Endometrium (tissue), 2 donors: ENCODE measurements around the gene EPN2.

Source experiments
- FAIRE-seq: peaks from 2 replicates; lab custom pipeline; 2012; peaks lifted over from hg19 to GRCh38; lab: Jason Lieb, UNC
- donor health status: control.
- donor health status: control.

EPN2 gene

DNA sequence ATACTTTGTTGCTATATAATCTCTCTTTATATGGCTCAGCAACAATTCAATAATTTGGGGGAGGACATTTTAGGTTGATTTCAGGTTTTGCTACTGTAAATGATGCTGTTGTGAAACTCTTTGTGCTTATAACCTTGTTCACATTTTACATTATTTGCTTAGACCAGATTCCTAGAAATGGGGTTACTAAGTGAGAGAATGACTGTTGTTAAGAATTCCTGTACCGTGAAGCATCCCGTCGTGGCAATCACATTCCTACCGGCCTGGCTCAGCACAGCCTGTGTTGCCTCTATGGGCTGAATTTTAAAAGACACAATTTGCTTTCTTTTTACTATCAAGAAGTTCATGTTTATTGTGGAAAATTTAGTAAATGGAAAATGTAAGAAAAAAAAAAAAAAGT is 94.0 kb downstream of the EPN2 start:
- FAIRE-seq, result no peak

DNA sequence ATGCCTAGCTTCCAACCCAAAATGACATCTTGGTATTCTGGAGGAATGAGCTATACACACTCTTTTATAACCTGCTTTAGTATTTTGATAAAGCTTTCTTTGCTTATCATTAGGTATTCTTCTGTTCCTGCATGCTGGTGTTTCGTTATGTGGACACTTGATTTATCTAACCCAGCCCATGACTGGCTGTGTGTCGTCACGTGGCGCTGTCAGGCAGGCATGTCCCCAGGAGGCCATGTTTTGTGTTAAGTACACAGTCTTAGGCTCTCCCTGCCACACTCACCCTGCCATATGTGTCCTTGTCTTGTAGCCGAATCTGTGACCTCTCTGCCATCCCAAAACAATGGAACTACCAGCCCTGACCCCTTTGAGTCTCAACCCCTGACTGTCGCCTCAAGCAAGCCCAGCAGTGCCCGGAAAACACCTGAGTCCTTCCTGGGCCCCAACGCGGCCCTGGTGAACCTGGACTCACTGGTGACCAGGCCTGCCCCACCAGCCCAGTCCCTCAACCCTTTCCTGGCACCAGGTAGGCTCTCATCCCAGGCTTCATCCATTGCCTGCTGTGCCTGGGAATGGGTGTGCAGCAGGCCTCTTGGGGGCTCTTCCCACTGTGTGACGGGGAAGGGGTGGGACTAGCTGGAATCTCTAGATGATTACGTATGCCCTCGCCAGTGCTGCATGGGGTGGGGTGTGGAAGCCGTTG is 94.5 kb downstream of the EPN2 start:
- FAIRE-seq, result no peak

DNA sequence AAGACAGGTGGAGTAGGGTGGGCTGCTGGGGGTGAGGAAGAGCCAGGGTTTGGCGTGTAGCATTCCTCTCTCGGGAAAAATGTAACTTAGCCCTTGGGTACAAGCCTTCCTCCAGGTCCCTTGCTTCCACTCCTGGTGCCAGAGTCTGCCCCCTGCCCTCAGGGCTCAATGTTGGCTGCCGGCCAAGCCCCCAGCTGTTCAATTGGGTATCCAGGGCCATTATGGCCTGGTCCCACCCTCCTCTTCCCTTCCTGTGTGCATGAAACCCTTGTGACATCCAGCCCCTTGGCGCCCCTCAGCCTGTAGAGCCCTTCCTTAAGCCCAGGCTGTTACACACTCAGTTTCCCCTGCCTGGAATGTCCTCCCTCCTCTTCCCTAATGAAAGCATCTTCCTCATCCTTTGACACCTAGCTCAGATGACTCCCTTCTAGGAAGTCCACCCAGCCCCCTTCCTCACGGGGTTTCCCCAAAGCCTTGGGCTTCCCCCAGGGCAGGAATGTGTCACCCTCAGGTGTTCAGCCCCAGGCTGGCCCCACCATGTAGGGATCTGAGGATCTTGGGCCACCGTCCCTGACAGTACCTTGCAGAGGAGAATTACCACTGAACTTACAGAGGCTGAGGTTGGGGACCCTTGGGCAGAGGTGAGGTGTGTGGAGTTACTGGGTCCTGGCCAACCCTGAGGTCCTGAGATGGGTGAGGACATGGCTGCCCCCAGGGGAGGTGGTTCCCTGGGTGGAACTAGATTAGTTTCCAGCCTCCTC is 95.4 kb downstream of the EPN2 start:
- FAIRE-seq, result no peak

DNA sequence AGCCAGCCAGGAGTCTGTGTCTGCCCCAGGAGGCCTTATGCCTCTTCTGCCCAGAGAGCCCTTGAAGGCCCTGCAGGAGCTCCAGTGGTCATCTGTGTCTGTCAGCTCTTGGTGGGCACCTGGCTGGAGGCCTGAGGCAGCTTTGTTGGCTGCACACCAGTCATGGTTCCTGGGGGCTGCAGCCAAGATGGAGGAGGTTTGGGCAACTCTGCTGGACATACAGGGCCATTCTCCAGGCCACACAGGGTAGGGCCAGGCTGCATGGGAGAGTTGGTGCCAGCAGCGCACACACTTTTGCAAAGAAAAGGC is 95.9 kb downstream of the EPN2 start:
- FAIRE-seq, result no peak

DNA sequence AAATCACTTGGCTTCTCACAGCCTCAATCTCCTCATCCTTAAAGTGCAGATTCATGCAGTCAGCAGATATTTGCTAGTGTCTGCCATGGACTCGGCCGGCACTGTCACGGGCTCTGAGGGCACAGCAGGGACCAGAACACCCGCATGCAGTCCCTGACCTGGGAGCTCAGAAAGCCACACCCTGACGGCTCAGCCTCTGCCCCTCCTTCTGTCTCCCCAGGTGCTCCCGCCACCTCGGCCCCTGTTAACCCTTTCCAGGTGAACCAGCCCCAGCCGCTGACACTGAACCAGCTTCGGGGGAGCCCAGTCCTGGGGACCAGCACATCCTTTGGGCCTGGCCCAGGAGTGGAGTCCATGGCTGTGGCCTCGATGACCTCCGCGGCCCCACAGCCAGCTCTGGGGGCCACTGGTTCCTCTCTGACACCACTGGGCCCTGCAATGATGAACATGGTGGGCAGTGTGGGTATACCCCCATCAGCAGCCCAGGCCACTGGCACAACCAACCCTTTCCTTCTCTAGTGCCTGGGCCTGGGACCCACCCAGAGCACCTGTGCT is 96.6 kb downstream of the EPN2 start:
- no peak for FAIRE-seq

DNA sequence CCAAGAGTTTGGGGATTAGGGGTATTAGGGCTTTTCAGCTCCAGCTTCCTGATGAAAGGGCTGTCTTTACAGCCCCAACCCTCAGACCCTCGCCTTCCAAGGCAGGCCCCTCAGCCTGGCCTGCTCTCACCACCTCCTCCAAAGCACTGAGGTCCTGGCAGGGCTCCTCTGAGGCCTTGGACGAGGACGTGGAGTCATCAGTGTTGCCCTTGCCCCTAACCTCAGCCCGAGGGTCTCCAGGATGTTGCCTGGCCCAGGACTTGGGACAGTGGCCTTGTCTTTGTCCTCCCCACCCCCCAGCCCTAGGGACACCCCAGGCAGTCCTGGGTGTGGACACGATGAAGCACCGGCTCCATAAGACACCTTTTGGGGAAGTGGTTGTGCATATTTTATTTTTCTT is 97.2 kb downstream of the EPN2 start:
- no peak for FAIRE-seq

DNA sequence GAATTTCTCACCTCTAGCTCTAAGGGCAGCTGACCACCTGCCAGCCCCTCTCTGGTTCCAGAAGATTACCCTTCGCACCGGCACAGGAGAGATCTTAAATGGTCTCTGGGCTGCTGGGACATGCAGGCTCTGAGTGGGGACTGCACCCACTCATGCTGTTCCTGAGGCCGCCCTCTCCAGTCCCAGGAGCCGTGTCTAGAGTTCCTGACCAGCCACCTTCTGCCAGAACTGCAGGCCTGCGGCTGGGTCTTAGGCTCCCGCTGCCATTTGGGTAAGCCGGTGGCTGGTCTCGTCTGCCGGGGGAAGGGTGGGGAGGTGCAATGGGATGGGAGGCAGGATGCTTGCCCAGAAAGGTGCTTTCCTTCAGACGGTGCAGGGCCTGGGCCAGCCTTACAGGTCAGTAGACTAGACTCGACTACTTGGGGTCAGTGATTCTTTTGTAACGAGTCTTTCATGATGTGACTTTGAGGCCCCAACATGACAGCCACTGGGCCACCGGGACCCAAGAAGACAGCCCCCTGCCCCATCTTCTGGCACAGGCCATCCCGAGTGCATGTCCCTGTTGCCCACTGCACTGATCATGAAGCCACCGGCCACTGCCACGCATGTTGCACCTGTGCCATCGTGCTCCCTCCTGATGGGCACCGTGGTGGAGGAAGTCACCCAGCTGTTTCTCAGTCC is 98.9 kb downstream of the EPN2 start:
- no peak for FAIRE-seq

DNA sequence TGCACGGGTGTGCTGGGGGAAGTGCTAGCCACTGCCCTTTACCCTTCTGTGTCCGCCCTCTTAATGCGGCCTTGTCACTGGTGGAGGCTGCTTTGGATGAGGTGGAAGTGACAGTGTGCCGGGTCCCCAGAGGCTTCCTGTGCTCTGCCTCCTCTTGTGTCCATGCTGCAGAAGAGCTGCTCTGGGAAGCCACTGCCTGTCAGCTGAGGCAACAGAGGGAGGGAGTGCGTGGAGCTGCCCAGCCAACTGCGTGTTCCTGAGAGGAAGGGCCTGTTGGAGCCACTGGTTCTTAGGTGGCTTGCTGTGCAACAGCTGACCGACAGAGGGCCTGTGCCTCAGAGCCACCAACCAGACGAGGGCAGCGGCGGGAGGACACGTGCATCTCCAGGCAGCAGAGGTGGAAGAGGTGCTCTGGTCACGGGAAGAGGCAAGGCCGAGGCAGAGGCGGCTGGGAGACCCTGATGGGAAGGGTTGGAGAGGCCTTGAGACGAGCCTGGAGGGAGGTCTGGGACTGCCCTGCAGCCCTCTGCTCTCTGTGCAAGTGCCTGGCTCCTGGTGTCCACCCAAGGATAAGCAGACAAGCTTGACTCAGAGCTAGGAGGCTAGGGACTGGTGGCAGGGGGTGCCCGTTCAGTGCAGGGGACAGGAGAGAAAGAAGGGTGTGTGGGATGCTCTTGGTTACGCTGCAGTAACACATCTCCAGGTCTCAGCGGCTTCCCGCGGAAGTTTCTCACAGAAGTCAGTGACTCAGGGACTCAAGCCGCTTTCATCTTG is 100.0 kb downstream of the EPN2 start:
- no peak for FAIRE-seq

DNA sequence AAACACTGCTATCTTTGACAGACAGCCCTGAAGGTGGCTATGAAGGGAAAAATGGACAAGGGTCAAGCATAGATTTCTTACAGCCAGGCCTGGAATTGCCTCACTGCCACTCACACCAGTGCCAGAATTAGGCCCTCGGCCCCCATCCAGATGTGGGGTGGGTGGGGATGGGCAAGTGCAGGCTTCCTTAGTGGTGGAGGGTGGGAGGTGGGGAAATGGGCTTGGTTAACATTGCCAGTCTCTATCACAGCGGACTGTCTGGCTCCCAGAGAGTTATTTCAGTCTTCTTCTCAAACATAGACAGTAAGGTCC is 100.5 kb downstream of the EPN2 start:
- no peak for FAIRE-seq

DNA sequence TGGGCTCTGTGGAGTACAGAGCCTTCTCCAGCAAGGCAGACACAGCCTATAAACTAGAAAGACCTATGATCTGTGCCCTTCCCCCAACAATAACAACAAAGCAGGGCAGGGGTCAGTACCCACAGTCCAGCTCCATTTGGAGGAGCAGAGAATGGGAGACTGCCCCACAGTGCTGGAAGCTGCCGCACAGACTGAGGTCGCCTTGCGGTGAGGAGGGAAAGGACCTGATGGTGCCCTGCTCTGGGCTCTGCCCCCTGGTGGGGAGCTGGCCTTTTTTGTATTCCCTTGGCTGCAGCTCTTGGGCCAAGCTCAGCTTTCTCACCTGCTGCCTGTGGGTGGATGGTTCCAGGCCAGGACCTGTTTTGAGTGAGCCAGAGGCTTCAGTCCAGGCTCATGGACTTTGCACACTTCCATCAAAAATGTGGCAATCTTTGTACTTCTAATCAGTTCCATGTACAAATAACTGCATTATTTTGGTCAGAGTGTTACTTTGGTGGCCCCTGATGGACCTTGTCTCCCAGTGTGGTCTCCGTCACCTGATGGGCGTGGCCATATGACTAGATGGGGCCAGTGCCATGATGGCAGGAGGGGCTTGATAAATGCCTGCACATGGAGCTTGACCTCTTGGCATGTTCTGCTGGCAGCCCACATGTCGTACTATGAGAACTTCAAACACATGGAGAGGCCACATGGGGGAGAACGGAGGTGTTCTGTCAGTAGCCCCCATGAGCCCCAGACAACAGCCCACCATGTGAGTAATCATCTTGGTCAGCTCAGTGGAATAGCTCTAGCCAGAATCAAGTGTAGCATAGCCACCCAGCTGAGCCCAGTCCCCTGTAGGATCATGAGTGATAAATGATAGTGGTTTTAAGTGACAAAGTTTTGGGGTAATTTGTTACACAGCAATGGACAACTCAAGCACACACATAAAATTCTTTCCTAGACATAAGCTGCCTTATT is 101.1 kb downstream of the EPN2 start:
- FAIRE-seq, result no peak

DNA sequence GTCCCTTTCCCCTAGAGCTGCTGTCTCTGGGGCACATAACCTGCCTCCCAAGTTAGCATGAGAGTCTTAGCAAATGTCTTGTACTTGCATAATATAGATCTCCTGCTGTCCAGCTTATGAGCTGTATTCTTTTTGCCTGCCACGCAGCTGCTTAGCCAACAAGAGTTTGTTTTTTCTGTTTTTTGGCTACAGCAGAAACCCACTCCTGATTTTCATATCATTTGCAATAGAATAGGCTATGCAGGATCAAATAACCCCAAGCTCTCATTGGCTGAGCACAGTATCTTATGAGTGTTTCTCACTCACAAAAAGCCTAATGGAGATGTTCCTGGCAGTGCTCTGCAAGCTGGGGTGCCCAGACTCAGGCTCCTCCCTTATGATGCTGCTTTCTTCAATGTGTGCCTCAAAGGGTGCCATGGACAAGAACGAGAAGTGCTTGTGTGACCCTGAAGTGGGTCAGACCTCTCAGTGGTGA is 102.2 kb downstream of the EPN2 start:
- FAIRE-seq, result no peak

DNA sequence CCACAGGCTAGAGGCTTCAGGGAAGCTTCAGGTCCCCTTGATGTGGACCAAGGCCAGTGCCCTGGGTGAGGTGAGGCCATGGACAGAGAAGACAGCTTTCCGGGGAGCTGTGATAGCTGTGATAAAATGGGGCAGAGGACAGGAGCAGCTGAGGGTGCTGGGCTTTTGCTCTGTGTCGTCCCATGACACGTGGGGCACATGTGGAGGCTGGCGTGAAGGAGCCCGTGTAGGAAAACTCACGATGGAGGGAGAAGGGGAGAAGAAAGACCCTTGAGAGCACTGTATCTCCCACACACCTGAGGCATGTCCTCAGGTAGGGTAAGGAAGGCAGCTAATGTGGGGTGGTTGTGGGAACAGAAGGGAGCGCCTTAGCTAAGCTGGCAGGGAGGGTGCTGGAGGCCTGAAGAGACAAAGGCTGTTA is 104.1 kb downstream of the EPN2 start:
- no peak for FAIRE-seq

DNA sequence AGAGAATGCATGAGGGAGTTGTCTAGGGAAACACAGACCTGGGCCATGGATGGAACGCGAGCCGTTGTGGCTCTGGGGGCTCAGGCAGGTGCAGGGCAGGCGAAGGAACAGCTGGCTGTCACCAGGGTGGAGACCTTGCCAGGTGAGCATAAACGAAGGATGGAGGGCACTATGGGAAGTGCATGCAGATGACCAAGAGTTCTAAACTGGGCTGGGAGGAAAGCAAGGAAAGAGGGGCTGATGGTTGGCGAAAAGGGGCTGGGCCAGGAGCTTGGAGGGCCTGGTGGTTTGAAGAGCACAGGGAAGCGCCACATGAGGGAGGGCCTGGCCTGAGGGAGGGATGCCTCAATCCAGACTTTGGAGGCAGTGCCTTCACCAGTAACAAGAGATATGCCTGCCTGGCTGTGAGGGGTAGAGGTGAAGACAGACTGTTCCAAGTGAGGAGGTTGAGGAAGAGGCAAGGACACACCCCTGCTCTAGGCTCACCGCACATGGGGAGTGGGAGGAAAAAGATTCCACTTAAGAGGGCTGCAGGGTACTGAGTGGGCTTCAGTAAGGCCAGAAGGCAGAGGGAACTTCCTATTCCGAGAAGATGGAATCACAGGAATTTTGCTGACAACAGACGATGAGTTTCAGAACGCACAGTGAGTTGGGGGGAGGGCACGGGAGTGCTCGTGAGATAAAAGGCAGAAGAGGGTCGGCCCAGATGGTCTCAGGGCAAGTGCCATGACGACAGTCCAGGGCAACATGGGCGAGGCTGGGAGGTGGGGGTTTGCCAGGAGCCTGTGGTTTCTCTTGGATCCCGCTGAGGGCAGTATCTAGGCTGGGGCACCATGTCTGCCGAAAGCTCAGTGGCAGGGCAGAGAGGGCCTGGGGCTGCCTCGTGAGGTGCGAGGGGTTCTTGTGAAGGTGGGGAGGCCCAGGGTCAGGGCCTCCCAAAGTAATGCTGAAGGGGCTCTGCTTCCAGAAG is 104.8 kb downstream of the EPN2 start:
- no peak for FAIRE-seq

DNA sequence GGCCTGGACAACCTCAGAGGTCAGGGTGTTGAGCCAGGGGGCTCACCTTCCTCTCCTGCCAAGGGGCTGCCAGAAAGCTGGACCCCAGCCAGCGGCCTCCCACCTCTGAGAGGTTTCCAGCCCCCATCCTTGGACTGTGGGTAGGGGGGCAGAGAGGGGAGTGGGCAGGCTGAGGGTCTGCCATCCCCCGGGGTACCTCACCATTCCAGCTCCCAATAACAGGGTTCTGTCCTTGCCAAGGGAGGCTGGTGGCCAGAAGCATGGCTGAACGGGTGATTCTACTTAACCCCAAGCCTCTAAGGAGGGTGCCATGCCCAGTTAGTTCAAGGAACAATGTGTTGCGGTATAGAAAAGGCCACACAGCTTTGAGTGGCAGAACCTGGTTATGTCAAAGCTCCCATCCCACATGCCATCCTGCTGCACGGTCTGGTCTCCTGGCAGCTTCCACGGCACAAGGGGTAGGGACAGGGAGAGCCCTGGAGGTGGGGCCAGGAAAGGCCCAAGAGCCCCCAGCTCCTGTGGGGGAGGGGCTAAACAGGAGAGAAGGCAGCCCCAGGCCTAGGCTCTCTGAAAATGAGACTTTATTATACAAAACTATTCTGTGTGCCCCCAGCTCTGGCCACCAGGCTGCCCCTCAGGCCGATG is 105.6 kb downstream of the EPN2 start:
- FAIRE-seq, result no peak

DNA sequence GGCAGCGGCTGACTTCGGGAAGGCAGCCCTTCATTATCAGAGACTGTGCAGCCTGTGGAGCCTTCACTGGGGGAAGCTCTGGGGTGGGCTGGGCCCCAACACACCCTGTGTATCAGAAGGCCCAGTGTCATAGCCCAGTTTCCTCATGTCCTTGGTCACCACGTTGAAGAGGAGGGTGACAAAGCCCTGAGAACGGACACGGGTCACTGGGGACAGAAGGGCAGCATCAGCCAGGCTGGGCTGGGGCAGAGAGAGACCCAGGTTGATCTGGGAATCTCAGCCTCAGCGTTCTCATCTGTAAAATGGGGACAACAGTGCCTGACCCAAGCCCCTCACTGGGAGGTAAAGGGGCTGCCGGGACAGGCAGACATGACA is 106.1 kb downstream of the EPN2 start:
- no peak for FAIRE-seq

DNA sequence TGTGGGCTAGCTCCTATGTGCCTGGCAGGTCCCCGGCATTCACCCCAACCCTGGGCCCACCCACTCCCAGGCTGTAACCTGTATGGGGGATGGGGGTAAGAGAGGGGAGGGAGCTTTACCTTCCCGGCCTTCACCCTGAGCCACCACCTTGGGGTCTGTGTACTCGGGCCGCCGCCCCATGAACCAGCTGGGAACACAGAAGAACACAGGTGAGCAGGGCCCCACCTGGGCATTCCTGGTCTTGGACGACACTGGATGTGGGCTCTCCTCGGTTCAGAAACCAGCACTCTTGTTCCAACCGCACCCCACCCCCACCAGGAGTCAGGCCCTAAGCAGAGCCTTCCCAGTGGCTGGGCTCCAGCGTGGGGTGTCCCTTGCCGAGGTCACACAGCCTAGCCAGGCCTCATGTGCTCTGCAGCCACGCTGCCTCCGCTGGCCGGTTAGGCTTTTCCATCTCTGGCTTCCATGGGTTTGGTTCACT is 106.5 kb downstream of the EPN2 start:
- no peak for FAIRE-seq

DNA sequence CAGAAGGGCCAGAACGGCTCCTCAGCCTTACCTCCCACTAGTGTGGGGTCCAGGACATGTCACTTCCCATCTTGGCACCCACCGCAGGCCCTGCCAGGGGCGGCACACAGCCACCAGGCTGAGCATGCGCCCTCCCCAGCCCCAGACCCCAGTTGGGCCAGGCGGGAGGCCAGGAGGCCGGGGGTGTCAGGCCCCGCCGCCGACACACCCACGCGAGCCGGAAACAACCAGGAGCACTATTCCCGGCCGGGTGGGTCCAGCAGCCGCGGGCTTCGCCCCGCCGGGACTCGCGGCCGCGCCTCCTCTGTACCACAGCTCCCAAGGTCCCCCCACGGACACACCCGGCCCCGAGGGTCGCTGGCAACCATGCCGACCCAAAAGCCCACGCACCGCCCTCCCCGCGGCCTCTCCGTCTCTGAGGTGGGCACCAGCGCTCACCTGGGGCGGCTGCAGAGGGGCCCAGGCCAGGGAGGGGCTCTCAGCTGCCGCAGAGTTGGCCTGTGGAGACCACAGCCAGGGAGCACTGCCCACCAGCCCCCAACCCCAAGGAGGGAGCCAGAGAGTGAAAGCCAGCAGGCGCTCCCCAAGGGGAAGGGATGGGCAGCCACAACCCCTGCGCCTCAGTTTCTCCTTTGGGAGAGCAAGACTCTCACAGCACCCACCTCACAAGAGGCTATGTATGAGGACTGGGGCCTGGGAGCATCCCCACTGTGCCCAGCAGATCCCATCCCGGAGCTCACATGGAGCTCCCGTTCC is 107.3 kb downstream of the EPN2 start:
- FAIRE-seq, result no peak

DNA sequence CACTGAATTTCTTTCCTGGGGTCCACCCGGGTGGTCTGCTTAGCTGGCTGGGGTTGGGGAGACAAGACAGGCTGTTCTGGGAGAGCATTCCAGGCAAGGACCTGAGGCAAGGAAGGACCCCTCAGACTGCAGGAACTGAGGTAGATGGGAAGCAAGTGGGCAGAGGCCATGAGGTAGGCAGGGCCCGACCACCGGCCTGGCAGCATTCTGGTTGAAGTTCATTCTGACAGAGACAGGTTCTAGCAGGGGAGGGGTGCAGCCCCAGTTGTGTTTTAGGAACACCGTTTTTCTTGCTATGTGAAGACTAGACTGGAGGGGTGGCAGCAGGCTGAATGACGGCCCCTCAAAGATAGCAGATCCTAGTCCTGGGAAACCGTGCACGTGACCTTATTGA is 107.9 kb downstream of the EPN2 start:
- FAIRE-seq, result no peak
